Right lobe of liver (tissue), 6 donors: ENCODE results near the gene TSPAN18. TPM values are rescaled to one million over a fixed set of nuclear protein-coding genes. Genes with fewer than 3 reads are reported as not detected.

ENCODE experiments used
- ATAC-seq, 4 donors: fragments of 200-7000 bp; cut with Tn5 transposase; one replicate each; pipeline ENCODE4 v1.9.1; 2020; ENCODE audit warnings: mild to moderate bottlenecking in 4 of 4, moderate library complexity in 4 of 4
- DNase-seq, 3 donors: peaks; one replicate each; pipeline ENCODE4 v3.0.0-alpha.2; 2020
- H3K27ac ChIP-seq, 3 donors: fragments of 200-600 bp; one replicate each; pipeline ENCODE4 v1.8.0; 2022
- H3K27me3 ChIP-seq, 2 donors: fragments of 200-600 bp; one replicate each; pipeline ENCODE4 v1.8.0; 2022
- H3K36me3 ChIP-seq, 4 donors: fragments of 200-600 bp; sonication (generic) in 1 of 4; one replicate each; pipeline versions ENCODE4 v1.5.1 to v1.8.0; 2017 to 2022; ENCODE audit warnings: control low read depth in 1 of 4
- H3K4me1 ChIP-seq, 4 donors: fragments of 200-600 bp; sonication (generic) in 1 of 4; one replicate each; pipeline versions ENCODE4 v1.5.1 to v1.8.0; 2017 to 2022; ENCODE audit warnings: control low read depth in 1 of 4
- H3K4me3 ChIP-seq, 3 donors: fragments of 200-600 bp; one replicate each; pipeline ENCODE4 v1.8.0; 2022
- H3K9me3 ChIP-seq, 4 donors: fragments of 200-600 bp; sonication (generic) in 1 of 4; one replicate each; pipeline versions ENCODE4 v1.5.1 to v1.8.0; 2017 to 2022; ENCODE audit warnings: control low read depth in 1 of 4
- POLR2A ChIP-seq: fragments of 450-650 bp; IDR thresholded peaks from one replicate; pipeline ENCODE4 v1.6.1; 2017; ENCODE audit warnings: antibody characterized with exemption, mild to moderate bottlenecking
- WGBS: methylation state at CpG from one replicate; pipeline ENCODE4 v1.1.6; 2018; ENCODE audit warnings: low coverage, low lambda C conversion rate; ENCODE audit not compliant: insufficient coverage; ENCODE audit errors: missing lambda C conversion rate; 5-methylcytosine and 5-hydroxymethylcytosine counted together
- intact Hi-C, 2 donors: fragments of 100-400 bp; cut with DNase I; formaldehyde crosslinking; loops; one replicate each; pipeline versions ENCODE4 v1.11.2 to v1.14.1; 2022
- total RNA-seq, 6 experiments: library from RNA; depleted of rRNA in 2 of 6; stranded (reverse); fragments of >200 nt in 2 of 6; fragmentation: NEBNext Ultra II Directional in 3 of 6; extraction: Animal tissue kit (Norgen Biotek cat#: 25700) in 3 of 6; gene quantifications; one replicate each; pipeline versions ENCODE4 v1.1.0 to v1.2.4, GENCODE V29; 2016 to 2023
- TF ChIP-seq, protein P1 (sequence below), 4 donors: fragments of 200-600 bp in 3 of 4; fragments of 450-650 bp in 1 of 4; IDR thresholded peaks; one replicate each; pipeline versions ENCODE4 v1.5.1 to v1.8.0; 2016 to 2022; ENCODE audit warnings: antibody characterized with exemption in 4 of 4, mild to moderate bottlenecking in 2 of 4
- donor health status: DM: no; HTN: yes; CAD: no.
- donor health status: DM: no; HTN: no; CAD: no.
- donor health status: DM: no; HTN: no; CAD: no.
- donor health status: DM: no; HTN: yes; CAD: no.
- donor health status: DM: no; HTN: yes; CAD: no.

Gene TSPAN18
- total RNA-seq, 6 experiments from 2014 or later = 3.4 to 10.6 (median 5.3) TPM

- Histone ChIP-seq H3K27ac (no peak overlapping the region), H3K36me3 (no peaks in the 10 kb centered on the region), H3K9me3 (no peaks in the 10 kb centered on the region), H3K4me1 (no peaks in the 10 kb centered on the region), H3K27me3 (no peaks in the 10 kb centered on the region), H3K4me3 (no peak overlapping the region)
- DNase-seq (no peak), ATAC-seq (no peak)
- intact Hi-C loops = no loop called here
- TF ChIP-seq, protein P1, sequence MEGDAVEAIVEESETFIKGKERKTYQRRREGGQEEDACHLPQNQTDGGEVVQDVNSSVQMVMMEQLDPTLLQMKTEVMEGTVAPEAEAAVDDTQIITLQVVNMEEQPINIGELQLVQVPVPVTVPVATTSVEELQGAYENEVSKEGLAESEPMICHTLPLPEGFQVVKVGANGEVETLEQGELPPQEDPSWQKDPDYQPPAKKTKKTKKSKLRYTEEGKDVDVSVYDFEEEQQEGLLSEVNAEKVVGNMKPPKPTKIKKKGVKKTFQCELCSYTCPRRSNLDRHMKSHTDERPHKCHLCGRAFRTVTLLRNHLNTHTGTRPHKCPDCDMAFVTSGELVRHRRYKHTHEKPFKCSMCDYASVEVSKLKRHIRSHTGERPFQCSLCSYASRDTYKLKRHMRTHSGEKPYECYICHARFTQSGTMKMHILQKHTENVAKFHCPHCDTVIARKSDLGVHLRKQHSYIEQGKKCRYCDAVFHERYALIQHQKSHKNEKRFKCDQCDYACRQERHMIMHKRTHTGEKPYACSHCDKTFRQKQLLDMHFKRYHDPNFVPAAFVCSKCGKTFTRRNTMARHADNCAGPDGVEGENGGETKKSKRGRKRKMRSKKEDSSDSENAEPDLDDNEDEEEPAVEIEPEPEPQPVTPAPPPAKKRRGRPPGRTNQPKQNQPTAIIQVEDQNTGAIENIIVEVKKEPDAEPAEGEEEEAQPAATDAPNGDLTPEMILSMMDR (IDR thresholded peaks at IDR 0.05) = no peak
- TF ChIP-seq POLR2A = no peak
- WGBS = 74% methylated on average over 10 of the region's 10 CpGs
Measured at GRCh38 chr11:44832452-44832851, 105.7 kb downstream of the TSPAN18 start.

- DNase-seq = no peak
- H3K27ac ChIP-seq = no peak overlapping the region
- H3K9me3 ChIP-seq = no peaks in the 10 kb centered on the region
- H3K4me3 ChIP-seq = no peak overlapping the region
- 61% methylated on average over 6 of the region's 6 CpGs for WGBS
- intact Hi-C loops = no loop called here
- no peak for ATAC-seq
- no peaks in the 10 kb centered on the region for H3K4me1 ChIP-seq
- H3K36me3 ChIP-seq = no peaks in the 10 kb centered on the region
- TF ChIP-seq POLR2A = no peak
- TF ChIP-seq, protein P1 (IDR thresholded peaks at IDR 0.05) = no peak
- no peaks in the 10 kb centered on the region for H3K27me3 ChIP-seq
Measured at GRCh38 chr11:44833221-44833876, 106.6 kb downstream of the TSPAN18 start.

GRCh38 chr11:44833877-44834452 lies 107.2 kb downstream of the TSPAN18 start:
- H3K36me3 ChIP-seq = no peaks in the 10 kb centered on the region
- no peak for ATAC-seq
- no peak overlapping the region for H3K27ac ChIP-seq
- no peaks in the 10 kb centered on the region for H3K9me3 ChIP-seq
- H3K4me1 ChIP-seq = no peaks in the 10 kb centered on the region
- H3K27me3 ChIP-seq = no peaks in the 10 kb centered on the region
- no peak for DNase-seq
- no peak for TF ChIP-seq POLR2A
- TF ChIP-seq, protein P1 (IDR thresholded peaks at IDR 0.05) = no peak
- no peak overlapping the region for H3K4me3 ChIP-seq
- intact Hi-C loops = no loop called here
- 20% methylated on average over 5 of the region's 8 CpGs for WGBS

- Histone ChIP-seq H3K36me3 (no peaks in the 10 kb centered on the region), H3K4me1 (no peaks in the 10 kb centered on the region), H3K4me3 (no peak overlapping the region), H3K9me3 (no peaks in the 10 kb centered on the region), H3K27me3 (no peaks in the 10 kb centered on the region), H3K27ac (no peak overlapping the region)
- 70% methylated on average over 2 of the region's 6 CpGs for WGBS
- ATAC-seq = no peak
- TF ChIP-seq POLR2A = no peak
- TF ChIP-seq, protein P1 (IDR thresholded peaks at IDR 0.05) = no peak
- DNase-seq = no peak
- intact Hi-C loops = no loop called here
Measured at GRCh38 chr11:44834846-44835245, 108.1 kb downstream of the TSPAN18 start.
